Neural cell (in vitro differentiated cells): ENCODE data around the gene IGIP. TPM values are rescaled to one million over a fixed set of nuclear protein-coding genes. Genes with fewer than 3 reads are reported as not detected.

ENCODE experiments used
- H2AFZ ChIP-seq: fragments of 200-600, 300-800 bp; sonication (generic), shearing (Covaris generic); 2 replicates; pipeline ENCODE4 v1.6.0; 2014; ENCODE audit warnings: low read depth, mild to moderate bottlenecking, antibody characterized with exemption, low read length, moderate library complexity
- H3F3A ChIP-seq: fragments of 200-600 bp; shearing (Covaris generic); 2 replicates; pipeline ENCODE4 v1.6.1; 2016; ENCODE audit warnings: mild to moderate bottlenecking, moderate library complexity, mixed read lengths, antibody characterized with exemption, low read length; ENCODE audit not compliant: insufficient read depth, poor library complexity, severe bottlenecking
- H3K27ac ChIP-seq: fragments of 200-600, 300-800 bp; sonication (generic), shearing (Covaris generic); 2 replicates; pipeline ENCODE4 v1.5.1; 2014; ENCODE audit warnings: mild to moderate bottlenecking, low read length, moderate library complexity
- H3K27me3 ChIP-seq: fragments of 300-800, 200-600 bp; sonication (generic), shearing (Covaris generic); 2 replicates; pipeline ENCODE4 v1.6.0; 2014; ENCODE audit warnings: mild to moderate bottlenecking, low read depth, low read length, moderate library complexity; ENCODE audit not compliant: insufficient read depth
- H3K36me3 ChIP-seq: fragments of 300-800, 200-600 bp; sonication (generic), shearing (Covaris generic); 2 replicates; pipeline ENCODE4 v1.5.1; 2014; ENCODE audit warnings: mild to moderate bottlenecking, antibody characterized with exemption, low read length, moderate library complexity; ENCODE audit not compliant: insufficient read depth
- H3K4me2 ChIP-seq: fragments of 300-800, 200-600 bp; sonication (generic), shearing (Covaris generic); 2 replicates; pipeline ENCODE4 v1.6.0; 2014; ENCODE audit warnings: mild to moderate bottlenecking, low read length
- H3K4me3 ChIP-seq: fragments of 300-800, 200-600 bp; sonication (generic), shearing (Covaris generic); 2 replicates; pipeline ENCODE4 v1.5.1; 2014; ENCODE audit warnings: mild to moderate bottlenecking, low read length, moderate library complexity
- H3K79me2 ChIP-seq: fragments of 200-600 bp; shearing (Covaris generic); replicated peaks from 2 replicates; pipeline ENCODE4 v1.6.0; 2014; ENCODE audit warnings: mild to moderate bottlenecking, low read length, moderate library complexity; ENCODE audit not compliant: insufficient read depth
- H3K9ac ChIP-seq: fragments of 300-800, 200-600 bp; sonication (generic), shearing (Covaris generic); 2 replicates; pipeline ENCODE4 v1.6.1; 2016; ENCODE audit warnings: mild to moderate bottlenecking, low read length, mixed read lengths
- H3K9me2 ChIP-seq: fragments of 200-600 bp; shearing (Covaris generic); 2 replicates; pipeline ENCODE4 v1.6.1; 2016; ENCODE audit warnings: mild to moderate bottlenecking, low read length, mixed read lengths; ENCODE audit not compliant: insufficient read depth
- H3K9me3 ChIP-seq: fragments of 200-600, 300-800 bp; sonication (generic), shearing (Covaris generic); 2 replicates; pipeline ENCODE4 v1.6.1; 2016; ENCODE audit warnings: mild to moderate bottlenecking, mixed run types, low read length, moderate library complexity, mixed read lengths
- H4K20me1 ChIP-seq: fragments of 200-600 bp; shearing (Covaris generic); 2 replicates; pipeline ENCODE4 v1.6.1; 2016; ENCODE audit warnings: mild to moderate bottlenecking, mixed run types; ENCODE audit not compliant: insufficient read depth
- CTCF ChIP-seq: fragments of 450-650 bp; IDR thresholded peaks from 2 replicates; pipeline ENCODE4 v1.5.1; 2014; ENCODE audit warnings: antibody characterized with exemption, mild to moderate bottlenecking, moderate library complexity; ENCODE audit not compliant: poor library complexity, severe bottlenecking
- EP300 ChIP-seq: fragments of 450-650 bp; conservative IDR thresholded peaks from 2 replicates; pipeline ENCODE4 v1.6.1; 2014; ENCODE audit warnings: antibody characterized with exemption, mild to moderate bottlenecking, moderate library complexity; ENCODE audit not compliant: poor library complexity, severe bottlenecking
- EZH2 ChIP-seq: fragments of 200-600, 300-800 bp; shearing (Covaris generic), sonication (generic); IDR thresholded peaks from 2 replicates; pipeline ENCODE4 v1.6.1; 2014; ENCODE audit warnings: antibody characterized with exemption, low read length, borderline replicate concordance, mild to moderate bottlenecking; ENCODE audit not compliant: insufficient read depth, poor library complexity, severe bottlenecking
- MXI1 ChIP-seq: fragments of 450-650 bp; conservative IDR thresholded peaks from 2 replicates; pipeline ENCODE4 v1.6.1; 2014; ENCODE audit warnings: antibody characterized with exemption, mild to moderate bottlenecking; ENCODE audit not compliant: poor library complexity, severe bottlenecking
- POLR2AphosphoS5 ChIP-seq: IDR thresholded peaks from 2 replicates; pipeline ENCODE4 v1.6.1; 2012
- RAD21 ChIP-seq: fragments of 450-650 bp; conservative IDR thresholded peaks from 2 replicates; pipeline ENCODE4 v1.6.1; 2014; ENCODE audit warnings: antibody characterized with exemption, mild to moderate bottlenecking, moderate library complexity
- REST ChIP-seq: IDR thresholded peaks from 2 replicates; pipeline ENCODE4 v1.6.1; 2012; ENCODE audit warnings: borderline replicate concordance
- SMC3 ChIP-seq: fragments of 450-650 bp; conservative IDR thresholded peaks from 2 replicates; pipeline ENCODE4 v1.6.1; 2014; ENCODE audit warnings: antibody characterized with exemption, mild to moderate bottlenecking, moderate library complexity; ENCODE audit not compliant: poor library complexity
- TAF1 ChIP-seq: IDR thresholded peaks from 2 replicates; pipeline ENCODE4 v1.6.1; 2012; ENCODE audit warnings: low read depth
- polyA plus RNA-seq: library from polyadenylated mRNA; depleted of rRNA; stranded (reverse); fragments of >200 nt; gene quantifications from 2 replicates; pipeline ENCODE4 v1.2.3, GENCODE V29; 2014

Gene IGIP
- polyA plus RNA-seq, 1 donor from 2014 or later: 4.4 TPM

- Histone ChIP-seq H3K27ac (no peak overlapping the region), H2AFZ (no peak overlapping the region), H3K36me3 (no peaks in the 10 kb centered on the region), H3K79me2 (no peaks in the 10 kb centered on the region), H3K9me2 (no peaks in the 10 kb centered on the region), H3K27me3 (peaks cover 67% of the 10 kb centered on the region), H3K9me3 (no peaks in the 10 kb centered on the region), H3F3A (no peaks in the 10 kb centered on the region), H3K4me3 (no peak overlapping the region), H3K9ac (no peak overlapping the region), H3K4me2 (no peak overlapping the region), H4K20me1 (no peaks in the 10 kb centered on the region)
- TF ChIP-seq REST (no peak), SMC3 (no peak), POLR2AphosphoS5 (no peak), TAF1 (no peak), MXI1 (no peak), EP300 (no peak), RAD21 (no peak), CTCF (no peak), EZH2 (no peak)
These were observed 22.6 kb upstream of the IGIP start for GRCh38 chr5:140103154-140103553.

GRCh38 chr5:140104100-140104499 is 21.6 kb upstream of the IGIP start:
- peaks cover 2% of the 10 kb centered on the region for H4K20me1 ChIP-seq
- no peak overlapping the region for H3K9ac ChIP-seq
- H3K27ac ChIP-seq: no peak overlapping the region
- H3K9me2 ChIP-seq: no peaks in the 10 kb centered on the region
- H3K4me3 ChIP-seq: no peak overlapping the region
- H3K9me3 ChIP-seq: no peaks in the 10 kb centered on the region
- H2AFZ ChIP-seq: no peak overlapping the region
- no peaks in the 10 kb centered on the region for H3F3A ChIP-seq
- no peak overlapping the region for H3K4me2 ChIP-seq
- no peak for TF ChIP-seq REST
- TF ChIP-seq CTCF: no peak
- TF ChIP-seq POLR2AphosphoS5: no peak
- TF ChIP-seq MXI1: no peak
- TF ChIP-seq SMC3: no peak
- TF ChIP-seq RAD21: no peak
- TF ChIP-seq EP300: no peak
- no peak for TF ChIP-seq EZH2
- TF ChIP-seq TAF1: no peak
- no peaks in the 10 kb centered on the region for H3K79me2 ChIP-seq
- H3K27me3 ChIP-seq: peaks cover 76% of the 10 kb centered on the region
- H3K36me3 ChIP-seq: no peaks in the 10 kb centered on the region
